ENCODE results near the gene SYT2. TPM values are rescaled to one million over a fixed set of nuclear protein-coding genes. Genes with fewer than 3 reads are reported as not detected.

SYT2 gene
- polyA plus RNA-seq, 1 of the 3 experiments (the other 2 are of a cell fraction), result 0.03 TPM

DNA sequence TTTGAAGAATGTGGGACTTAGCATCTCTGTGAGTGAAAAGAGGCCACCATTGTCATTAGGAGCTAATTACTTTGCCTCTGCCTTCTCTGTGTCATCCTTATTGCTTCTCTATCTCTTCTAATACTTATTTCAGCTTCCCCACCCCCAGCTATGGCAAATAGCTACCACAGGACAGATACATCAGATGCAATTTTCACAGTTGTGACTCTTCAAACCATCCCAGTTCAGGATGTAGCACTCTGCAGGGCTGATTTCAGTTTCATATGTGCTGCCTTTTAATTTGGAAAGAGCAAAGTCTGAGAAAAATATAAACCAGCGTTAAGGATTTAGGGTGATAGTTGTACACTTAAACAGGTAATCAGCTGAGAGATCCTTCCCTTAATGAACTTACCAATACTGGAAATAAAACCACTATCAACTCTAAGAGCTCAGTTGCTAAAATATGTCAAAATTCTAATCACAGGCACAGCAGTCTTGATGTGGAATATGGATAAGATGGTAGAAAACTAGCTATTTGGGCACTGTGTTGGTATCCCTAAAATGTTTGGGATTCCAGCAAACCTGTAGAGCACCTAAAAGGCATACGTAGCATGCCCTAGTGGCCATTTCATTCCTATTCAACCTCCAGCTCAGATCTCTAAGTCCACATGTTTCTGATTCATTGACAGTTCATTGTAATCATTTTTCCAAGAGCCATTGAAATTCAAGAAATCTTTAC, 148.4 kb downstream of the SYT2 start:
- Histone ChIP-seq H3K9ac (no peak overlapping the region), H3F3A (replicated peaks; ENCODE audit: insufficient read depth) (no peaks in the 10 kb centered on the region), H3K9me2 (no peaks in the 10 kb centered on the region), H2AFZ (ENCODE audit: low read depth) (no peak overlapping the region), H3K27ac (ENCODE audit: low read depth in 2 of 2, low read length in 1 of 2) (no peak overlapping the region), H3K9me3 (no peaks in the 10 kb centered on the region), H3K36me3 (replicated peaks in 1 of 2; ENCODE audit: control insufficient read depth in 1 of 2, insufficient read depth in 2 of 2, low read length in 1 of 2) (peaks cover 0 to 12% of the 10 kb centered on the region in 2 experiments), H3K4me1 (ENCODE audit: control insufficient read depth in 1 of 2, insufficient read depth in 2 of 2, low read depth in 1 of 2, low read length in 1 of 2) (peaks cover 4 to 24% of the 10 kb centered on the region in 2 experiments), H3K79me2 (ENCODE audit: insufficient read depth) (no peaks in the 10 kb centered on the region), H3K4me3 (ENCODE audit: low read depth in 2 of 2, low read length in 1 of 2) (no peak overlapping the region), H3K4me2 (no peak overlapping the region), H4K20me1 (ENCODE audit: insufficient read depth) (no peaks in the 10 kb centered on the region), H3K27me3 (ENCODE audit: insufficient read depth) (no peaks in the 10 kb centered on the region)
- DNase-seq, result no peak
- CTCF ChIA-PET, result interaction anchor here (0.7 to 1.4 kb wide), 8 partner anchors 10 to 218 kb away, joined by 3 to 13 read pairs (median 3); no protein-coding TSS in a partner anchor
- WGBS (ENCODE audit: low lambda C conversion rate), result 90% methylated on average over 2 of the region's 2 CpGs
- TF ChIP-seq FOXM1 (IDR thresholded peaks at IDR 0.05; ENCODE audit: low read depth) (no peak), RFX5 (IDR thresholded peaks at IDR 0.05; ENCODE audit: low read length) (no peak), TAF1 (IDR thresholded peaks at IDR 0.05; ENCODE audit: borderline replicate concordance, low read depth, low read length) (no peak), TEAD4 (IDR thresholded peaks at IDR 0.05; ENCODE audit: borderline replicate concordance, insufficient read depth) (no peak), SMC3 (IDR thresholded peaks at IDR 0.05; ENCODE audit: low read depth, low read length) (no peak), TCF12 (IDR thresholded peaks at IDR 0.05) (no peak)
- TF ChIP-seq, protein P1, sequence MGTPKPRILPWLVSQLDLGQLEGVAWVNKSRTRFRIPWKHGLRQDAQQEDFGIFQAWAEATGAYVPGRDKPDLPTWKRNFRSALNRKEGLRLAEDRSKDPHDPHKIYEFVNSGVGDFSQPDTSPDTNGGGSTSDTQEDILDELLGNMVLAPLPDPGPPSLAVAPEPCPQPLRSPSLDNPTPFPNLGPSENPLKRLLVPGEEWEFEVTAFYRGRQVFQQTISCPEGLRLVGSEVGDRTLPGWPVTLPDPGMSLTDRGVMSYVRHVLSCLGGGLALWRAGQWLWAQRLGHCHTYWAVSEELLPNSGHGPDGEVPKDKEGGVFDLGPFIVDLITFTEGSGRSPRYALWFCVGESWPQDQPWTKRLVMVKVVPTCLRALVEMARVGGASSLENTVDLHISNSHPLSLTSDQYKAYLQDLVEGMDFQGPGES (IDR thresholded peaks at IDR 0.05; ENCODE audit: low read depth, low read length), result no peak
- TF ChIP-seq, protein P2, sequence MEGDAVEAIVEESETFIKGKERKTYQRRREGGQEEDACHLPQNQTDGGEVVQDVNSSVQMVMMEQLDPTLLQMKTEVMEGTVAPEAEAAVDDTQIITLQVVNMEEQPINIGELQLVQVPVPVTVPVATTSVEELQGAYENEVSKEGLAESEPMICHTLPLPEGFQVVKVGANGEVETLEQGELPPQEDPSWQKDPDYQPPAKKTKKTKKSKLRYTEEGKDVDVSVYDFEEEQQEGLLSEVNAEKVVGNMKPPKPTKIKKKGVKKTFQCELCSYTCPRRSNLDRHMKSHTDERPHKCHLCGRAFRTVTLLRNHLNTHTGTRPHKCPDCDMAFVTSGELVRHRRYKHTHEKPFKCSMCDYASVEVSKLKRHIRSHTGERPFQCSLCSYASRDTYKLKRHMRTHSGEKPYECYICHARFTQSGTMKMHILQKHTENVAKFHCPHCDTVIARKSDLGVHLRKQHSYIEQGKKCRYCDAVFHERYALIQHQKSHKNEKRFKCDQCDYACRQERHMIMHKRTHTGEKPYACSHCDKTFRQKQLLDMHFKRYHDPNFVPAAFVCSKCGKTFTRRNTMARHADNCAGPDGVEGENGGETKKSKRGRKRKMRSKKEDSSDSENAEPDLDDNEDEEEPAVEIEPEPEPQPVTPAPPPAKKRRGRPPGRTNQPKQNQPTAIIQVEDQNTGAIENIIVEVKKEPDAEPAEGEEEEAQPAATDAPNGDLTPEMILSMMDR (IDR thresholded peaks at IDR 0.05), result peak; percentile 20; the same call in 1 of the 2 replicates
- POLR2A ChIA-PET, result no interaction called here

DNA sequence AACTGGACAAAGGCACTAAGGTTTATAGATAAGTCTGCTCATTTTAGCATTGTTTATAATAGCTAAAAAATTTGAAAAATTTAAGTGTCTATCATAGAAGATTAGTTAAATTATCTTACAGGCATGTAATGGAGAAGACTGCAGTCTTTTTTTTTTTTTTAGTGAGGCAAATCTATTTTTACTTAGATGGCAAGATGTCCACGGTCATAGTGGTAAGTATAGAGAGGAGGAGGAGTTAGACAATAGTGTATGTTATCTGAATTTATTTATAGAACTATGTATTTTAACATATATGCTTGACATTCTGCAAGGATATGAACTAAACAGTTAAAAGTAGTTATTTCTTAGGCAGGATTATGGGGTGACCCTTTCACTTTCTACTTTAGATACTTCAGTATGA, 149.0 kb downstream of the SYT2 start:
- no peaks in the 10 kb centered on the region for H4K20me1 ChIP-seq (ENCODE audit: insufficient read depth)
- H3K27ac ChIP-seq (ENCODE audit: low read depth in 2 of 2, low read length in 1 of 2), result no peak overlapping the region
- POLR2A ChIA-PET, result no interaction called here
- H3K4me1 ChIP-seq (ENCODE audit: control insufficient read depth in 1 of 2, insufficient read depth in 2 of 2, low read depth in 1 of 2, low read length in 1 of 2), result peaks cover 0 to 18% of the 10 kb centered on the region in 2 experiments; a peak in 2 of 4 replicates
- H3K9me3 ChIP-seq, result no peaks in the 10 kb centered on the region
- 71% methylated on average over 1 of the region's 1 CpG for WGBS (ENCODE audit: low lambda C conversion rate)
- H3K27me3 ChIP-seq (ENCODE audit: insufficient read depth), result no peaks in the 10 kb centered on the region
- DNase-seq, result no peak
- no peak overlapping the region for H2AFZ ChIP-seq (ENCODE audit: low read depth)
- no peaks in the 10 kb centered on the region for H3K9me2 ChIP-seq
- H3F3A ChIP-seq (replicated peaks; ENCODE audit: insufficient read depth), result no peaks in the 10 kb centered on the region
- no peak overlapping the region for H3K4me2 ChIP-seq
- no peak overlapping the region for H3K9ac ChIP-seq
- no peaks in the 10 kb centered on the region for H3K79me2 ChIP-seq (ENCODE audit: insufficient read depth)
- peaks cover 0 to 12% of the 10 kb centered on the region in 2 experiments for H3K36me3 ChIP-seq (replicated peaks in 1 of 2; ENCODE audit: control insufficient read depth in 1 of 2, insufficient read depth in 2 of 2, low read length in 1 of 2)
- H3K4me3 ChIP-seq (ENCODE audit: low read depth in 2 of 2, low read length in 1 of 2), result no peak overlapping the region
- CTCF ChIA-PET, result interaction anchor here (0.6 to 1.4 kb wide), 5 partner anchors 11 to 60 kb away, joined by 3 to 13 read pairs (median 4); no protein-coding TSS in a partner anchor
- TF ChIP-seq SMC3 (IDR thresholded peaks at IDR 0.05; ENCODE audit: low read depth, low read length), result no peak
- TF ChIP-seq, protein P3, sequence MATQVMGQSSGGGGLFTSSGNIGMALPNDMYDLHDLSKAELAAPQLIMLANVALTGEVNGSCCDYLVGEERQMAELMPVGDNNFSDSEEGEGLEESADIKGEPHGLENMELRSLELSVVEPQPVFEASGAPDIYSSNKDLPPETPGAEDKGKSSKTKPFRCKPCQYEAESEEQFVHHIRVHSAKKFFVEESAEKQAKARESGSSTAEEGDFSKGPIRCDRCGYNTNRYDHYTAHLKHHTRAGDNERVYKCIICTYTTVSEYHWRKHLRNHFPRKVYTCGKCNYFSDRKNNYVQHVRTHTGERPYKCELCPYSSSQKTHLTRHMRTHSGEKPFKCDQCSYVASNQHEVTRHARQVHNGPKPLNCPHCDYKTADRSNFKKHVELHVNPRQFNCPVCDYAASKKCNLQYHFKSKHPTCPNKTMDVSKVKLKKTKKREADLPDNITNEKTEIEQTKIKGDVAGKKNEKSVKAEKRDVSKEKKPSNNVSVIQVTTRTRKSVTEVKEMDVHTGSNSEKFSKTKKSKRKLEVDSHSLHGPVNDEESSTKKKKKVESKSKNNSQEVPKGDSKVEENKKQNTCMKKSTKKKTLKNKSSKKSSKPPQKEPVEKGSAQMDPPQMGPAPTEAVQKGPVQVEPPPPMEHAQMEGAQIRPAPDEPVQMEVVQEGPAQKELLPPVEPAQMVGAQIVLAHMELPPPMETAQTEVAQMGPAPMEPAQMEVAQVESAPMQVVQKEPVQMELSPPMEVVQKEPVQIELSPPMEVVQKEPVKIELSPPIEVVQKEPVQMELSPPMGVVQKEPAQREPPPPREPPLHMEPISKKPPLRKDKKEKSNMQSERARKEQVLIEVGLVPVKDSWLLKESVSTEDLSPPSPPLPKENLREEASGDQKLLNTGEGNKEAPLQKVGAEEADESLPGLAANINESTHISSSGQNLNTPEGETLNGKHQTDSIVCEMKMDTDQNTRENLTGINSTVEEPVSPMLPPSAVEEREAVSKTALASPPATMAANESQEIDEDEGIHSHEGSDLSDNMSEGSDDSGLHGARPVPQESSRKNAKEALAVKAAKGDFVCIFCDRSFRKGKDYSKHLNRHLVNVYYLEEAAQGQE (IDR thresholded peaks at IDR 0.05; ENCODE audit: low read depth, low read length), result no peak
- no peak for TF ChIP-seq USF2 (IDR thresholded peaks at IDR 0.05; ENCODE audit: borderline replicate concordance, low read depth, low read length)
- TF ChIP-seq FOXJ3 (CRISPR knock-in tag; IDR thresholded peaks at IDR 0.05), result no peak
- TF ChIP-seq, protein P1 (IDR thresholded peaks at IDR 0.05; ENCODE audit: low read depth, low read length), result no peak

Measured in SK-N-SH (cell line).